ENCODE data around the gene COL4A2.

The COL4A2 gene

DNA sequence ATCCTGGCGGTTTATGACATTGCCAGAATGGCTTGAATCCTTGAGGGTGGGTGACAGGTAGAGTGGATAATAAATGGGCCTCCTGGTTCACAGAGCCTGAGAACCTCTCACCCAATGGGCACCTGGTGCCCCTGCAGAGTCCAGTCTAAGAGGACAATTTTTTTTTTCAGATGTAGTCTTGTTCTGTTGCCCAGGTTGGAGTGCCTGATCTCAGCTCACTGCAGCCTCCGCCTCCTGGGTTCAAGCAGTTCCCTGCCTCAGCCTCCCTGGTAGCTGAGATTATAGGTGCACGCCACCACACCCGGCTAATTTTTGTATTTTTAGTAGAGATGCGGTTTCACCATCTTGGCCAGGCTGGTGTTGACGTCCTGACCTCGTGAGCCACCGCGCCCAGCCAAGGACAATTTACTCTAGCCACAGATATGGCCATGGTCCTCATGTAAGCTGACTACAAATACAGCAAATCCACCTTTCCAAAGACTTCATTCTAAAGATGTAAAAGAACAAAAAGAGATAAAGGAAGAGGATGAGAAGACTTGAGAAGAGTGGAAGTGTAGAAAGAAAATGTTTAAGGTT, 33.0 kb downstream of the COL4A2 start:
- DNase-seq (ENCODE audit: low spot score): no peak

DNA sequence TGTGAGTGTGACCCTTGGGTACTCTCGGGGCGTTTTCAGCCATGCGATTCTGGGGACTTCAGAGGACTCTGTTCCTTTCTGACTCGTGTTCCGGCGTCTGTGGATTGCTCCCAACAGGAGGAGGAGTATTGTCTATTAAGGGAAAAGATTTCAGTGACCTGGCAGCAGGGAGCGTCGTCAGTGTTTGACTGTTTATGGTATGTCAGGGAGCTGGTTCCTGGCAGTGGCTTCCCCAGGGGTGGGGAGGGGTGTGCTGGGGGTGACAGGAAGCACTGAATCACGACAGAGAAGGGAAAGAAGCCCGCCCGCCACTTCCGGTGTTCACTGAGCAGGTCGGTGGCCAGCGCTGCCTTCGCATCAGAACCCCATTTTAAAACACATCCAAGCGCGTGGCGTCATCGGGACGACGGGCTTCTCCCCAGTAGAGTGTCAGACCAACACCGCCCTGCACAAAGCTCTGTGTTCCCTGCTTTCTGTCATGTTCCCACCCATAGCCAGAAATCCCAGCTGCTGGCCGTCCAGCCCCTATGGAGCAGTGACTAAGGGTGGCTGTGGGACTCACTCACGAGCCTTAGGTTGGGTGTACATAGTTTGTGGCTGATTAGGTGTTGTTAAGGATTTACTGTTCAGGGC, 33.8 kb downstream of the COL4A2 start:
- peak; percentile 83 for DNase-seq (ENCODE audit: low spot score)

- DNase-seq (ENCODE audit: low spot score): no peak
These were observed 34.6 kb downstream of the COL4A2 start for GRCh38 chr13:110341445-110342244.

DNA sequence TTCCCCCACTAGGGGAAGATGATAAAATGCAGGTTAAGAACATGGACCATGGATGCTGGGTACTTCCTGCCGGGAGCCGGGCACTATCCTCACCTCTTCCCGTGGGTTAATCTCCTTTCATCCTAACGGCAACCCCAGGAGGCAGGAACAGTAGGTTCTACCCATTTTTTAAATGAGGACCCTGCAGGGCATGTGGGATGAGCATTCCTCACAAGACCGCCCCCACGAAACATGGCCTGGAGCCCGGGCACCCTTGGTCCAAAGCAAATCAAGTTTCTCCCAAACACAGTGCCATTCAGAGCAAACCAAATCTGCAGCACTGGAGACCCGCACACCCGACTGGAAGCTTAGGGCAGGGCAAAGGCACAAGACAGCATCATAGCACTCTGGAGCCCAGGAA, 35.4 kb downstream of the COL4A2 start:
- no peak for DNase-seq (ENCODE audit: low spot score)

- DNase-seq (ENCODE audit: low spot score): no peak
These were observed 36.3 kb downstream of the COL4A2 start for GRCh38 chr13:110343241-110343865.

GRCh38 chr13:110344320-110344719, 37.2 kb downstream of the COL4A2 start:
- no peak for DNase-seq (ENCODE audit: low spot score)

DNA sequence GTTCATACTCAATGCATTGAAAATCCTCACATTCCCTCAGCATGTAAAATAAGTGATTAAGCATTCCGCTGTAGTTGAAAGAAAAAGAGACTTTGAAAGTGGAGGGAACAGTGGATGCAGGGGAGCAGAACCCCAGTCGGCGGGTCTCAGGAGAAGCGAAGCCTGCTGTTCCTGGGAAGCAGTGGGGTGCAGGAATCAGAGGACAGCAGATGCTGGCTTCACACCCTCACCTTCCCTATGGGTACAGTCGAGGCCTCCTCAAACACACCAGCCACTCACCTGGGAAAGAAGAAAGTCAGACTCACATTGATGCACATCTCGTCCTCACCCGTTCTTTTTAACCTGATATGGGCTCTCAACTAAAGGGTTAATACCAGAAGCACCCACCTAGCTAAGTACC, 38.2 kb downstream of the COL4A2 start:
- no peak for DNase-seq (ENCODE audit: low spot score)

GRCh38 chr13:110345701-110346100, 38.6 kb downstream of the COL4A2 start:
- no peak for DNase-seq (ENCODE audit: low spot score)

DNA sequence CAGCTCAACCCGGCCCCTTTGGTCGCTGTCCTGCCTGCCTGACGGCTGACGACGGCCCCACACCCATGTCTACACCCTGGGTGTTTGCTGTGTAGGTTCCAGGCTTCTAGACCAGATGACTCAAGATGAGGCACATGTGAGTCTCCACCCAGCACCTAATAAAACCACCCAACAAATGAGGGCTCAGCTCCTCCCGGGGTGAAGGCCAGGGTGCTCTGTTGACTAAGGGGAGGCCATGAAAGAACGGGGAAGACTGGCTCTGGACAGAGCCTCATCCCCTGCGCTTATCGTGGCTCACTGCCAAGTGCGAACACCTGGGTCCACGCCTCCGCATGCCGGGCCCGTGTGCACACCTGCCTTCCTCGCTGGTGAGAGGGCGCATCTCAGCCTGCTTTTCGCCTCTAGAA, 39.6 kb downstream of the COL4A2 start:
- DNase-seq (ENCODE audit: low spot score): no peak

GRCh38 chr13:110347088-110347487, 40.0 kb downstream of the COL4A2 start:
- no peak for DNase-seq (ENCODE audit: low spot score)

DNA sequence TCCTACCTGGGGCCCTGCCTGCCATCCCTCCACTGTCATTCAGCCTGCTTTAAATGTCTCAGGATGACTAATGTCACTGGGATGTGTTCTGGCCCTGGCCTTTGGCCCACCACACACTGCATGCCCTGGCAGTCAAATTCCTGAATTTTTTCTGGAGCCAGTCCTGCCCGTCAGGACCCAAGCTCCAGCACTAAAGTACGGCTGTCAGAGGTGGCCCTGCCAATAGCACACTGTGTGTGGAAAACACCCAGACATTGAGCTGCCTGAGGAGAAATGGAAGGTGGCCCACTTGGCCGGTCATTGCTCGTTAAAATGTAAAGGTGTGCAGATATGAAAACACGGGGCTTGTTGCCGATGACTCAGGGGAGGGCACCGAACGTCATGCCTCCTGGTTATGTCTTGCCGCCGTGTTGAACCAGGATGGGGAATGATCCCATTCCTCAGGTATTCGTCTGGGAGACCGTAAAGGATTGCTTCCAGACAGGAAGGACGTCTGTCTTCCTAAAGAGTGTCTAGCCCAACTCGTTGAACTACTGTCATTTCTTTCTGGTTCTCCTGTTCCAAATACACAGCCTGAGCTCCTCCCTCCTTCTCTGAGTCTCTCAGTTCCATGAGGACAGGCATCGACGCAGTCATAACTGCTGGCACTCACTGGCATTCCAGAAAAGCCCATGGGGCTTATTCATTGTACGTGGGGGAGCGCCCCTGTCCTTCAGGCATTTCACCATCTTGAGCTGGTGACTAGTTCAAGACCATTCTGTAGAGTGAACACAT, 40.6 kb downstream of the COL4A2 start:
- DNase-seq (ENCODE audit: low spot score): peak; percentile 82

DNA sequence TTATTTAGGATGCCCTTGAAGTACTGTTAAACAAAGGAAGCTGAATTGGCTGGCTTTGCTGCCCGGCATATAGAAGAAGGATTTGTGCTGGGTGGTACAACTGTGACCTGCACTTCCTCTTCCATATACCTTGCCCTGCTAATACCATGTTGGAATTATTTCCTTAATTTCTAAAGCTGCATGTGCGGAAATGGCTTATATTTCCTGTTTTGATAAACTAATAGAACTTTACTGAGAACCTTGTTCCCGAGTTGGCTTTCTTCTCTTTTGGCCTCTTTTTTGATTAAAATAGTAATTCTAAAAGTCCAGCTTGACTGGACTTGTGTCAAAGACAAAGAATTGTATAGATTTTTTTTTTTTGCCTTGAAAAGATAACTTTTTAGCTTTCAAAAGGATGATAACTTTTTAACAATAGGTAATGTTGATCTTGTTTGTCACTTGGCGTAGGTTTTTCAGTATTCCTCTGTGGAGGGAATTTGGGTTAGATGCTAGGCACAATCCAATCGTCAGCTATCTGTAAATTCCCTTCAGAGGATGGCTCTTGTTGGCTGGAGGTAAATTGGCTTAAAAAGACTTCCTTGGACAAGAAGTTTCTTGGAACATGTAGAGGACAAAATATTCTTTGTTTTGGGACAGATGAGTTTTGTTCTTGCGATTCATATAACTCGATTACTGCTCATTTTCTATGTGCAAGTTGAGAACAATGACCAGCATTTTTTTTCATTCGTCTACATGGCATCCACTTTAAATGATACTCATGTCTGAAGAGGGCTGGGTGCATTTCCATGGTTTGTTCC, 41.4 kb downstream of the COL4A2 start:
- DNase-seq (ENCODE audit: low spot score): no peak

- no peak for DNase-seq (ENCODE audit: low spot score)
These were observed 42.2 kb downstream of the COL4A2 start for GRCh38 chr13:110349239-110349638.

DNA sequence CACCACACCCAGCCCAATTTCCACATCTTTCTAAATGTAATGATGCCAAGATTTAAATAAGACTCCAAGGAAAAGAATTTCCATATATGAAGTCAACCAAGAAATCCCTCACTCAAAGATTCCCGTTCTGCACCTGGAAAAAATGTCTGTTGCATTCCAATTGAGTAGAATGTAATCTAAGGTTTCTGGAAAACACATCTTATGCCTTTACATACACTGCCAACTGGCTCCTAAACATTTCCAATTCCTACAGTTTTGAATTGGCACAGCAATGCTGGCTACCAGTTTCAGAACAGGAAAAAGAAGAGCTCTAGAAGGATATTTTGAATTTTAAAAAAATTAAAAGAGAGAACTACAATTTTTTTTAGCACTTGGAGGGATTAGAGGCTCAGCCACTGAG, 43.0 kb downstream of the COL4A2 start:
- no peak for DNase-seq (ENCODE audit: low spot score)

DNA sequence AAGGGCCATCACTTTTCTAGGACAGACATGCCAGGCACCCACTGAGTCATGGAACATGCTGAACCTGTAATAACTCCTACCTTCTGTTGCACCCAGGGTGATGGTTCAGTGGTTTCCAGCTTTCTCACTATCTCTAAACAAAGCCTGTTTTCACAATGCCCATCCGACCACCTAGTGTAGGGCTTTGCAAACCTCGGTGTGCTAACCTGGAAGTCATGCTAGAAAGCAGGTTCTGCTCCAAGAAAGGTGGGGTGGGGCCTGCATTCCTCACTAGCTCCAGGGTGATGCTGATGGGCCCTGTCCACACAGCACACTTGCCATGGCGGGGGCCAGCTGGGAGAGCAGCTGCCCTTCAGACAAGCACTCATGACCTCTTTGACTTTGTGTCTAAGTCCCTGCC, 43.4 kb downstream of the COL4A2 start:
- no peak for DNase-seq (ENCODE audit: low spot score)

DNA sequence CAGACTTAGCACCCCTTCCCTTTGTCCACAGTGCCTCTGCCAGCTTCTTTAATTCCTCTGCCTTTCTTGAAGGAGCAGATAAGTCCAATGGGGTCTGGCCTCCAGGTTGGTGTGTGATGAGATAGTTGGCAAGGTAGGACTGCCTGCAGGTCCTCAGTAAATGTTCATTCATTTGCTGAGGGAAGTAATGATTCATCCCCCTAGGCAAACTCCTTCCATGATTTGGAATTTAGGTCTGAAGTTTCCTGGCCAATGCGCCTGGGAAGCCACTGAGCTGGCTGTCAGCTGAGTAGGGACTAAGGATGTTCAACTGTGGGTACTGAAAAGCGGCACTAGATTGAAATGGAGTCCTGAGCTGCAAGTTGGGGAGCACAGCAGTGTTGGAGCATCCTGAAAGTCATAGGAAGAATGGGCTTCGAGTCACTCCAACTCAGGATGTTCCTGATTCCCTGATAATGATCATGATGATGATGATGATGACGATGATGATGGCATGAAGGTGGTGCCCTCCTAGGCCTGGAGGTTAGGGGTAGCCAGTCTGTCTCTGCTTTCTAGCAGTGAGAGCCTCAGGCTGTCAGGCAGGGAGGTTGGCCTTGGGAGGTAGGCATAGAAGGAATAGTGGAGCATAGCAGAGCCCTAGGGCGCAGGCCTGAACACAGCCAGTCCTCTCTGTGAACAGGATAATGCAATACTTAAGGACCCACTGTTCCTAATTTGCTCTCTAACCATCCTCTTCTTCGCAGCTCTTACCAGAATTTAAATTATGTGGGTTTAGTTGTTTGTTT, 44.7 kb downstream of the COL4A2 start:
- DNase-seq (ENCODE audit: low spot score): no peak

GRCh38 chr13:110352735-110353134, 45.7 kb downstream of the COL4A2 start:
- no peak for DNase-seq (ENCODE audit: low spot score)

DNA sequence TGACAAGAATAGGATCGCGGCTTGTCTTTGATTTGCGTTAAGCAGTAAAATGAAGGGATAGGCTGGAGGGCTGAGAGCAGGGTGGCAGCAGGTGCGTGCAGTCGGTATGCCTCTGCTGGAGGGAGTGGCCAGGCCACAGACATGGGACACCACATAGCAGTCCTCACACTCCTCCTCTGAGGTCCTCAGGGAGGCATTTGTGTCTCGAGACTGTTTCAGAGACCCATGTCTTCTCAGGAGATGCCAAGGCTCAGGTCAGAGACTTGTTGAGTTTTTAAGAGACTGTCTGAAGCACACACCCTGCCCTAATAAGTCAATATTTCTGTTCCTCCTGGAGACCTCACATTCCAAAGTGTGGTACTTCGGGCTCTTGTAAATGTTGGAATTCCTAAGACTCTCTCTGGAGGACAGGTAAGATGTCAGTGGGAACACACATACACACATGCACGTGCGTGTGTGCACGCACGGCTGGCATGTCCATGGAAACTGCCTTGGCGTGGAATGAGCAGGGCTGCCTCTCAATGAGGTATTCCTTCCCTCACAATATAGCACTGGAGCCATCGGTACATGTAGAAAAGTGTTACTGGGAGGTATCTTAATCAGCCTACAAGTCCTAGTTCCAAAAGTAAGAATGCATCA, 46.4 kb downstream of the COL4A2 start:
- no peak for DNase-seq (ENCODE audit: low spot score)

DNA sequence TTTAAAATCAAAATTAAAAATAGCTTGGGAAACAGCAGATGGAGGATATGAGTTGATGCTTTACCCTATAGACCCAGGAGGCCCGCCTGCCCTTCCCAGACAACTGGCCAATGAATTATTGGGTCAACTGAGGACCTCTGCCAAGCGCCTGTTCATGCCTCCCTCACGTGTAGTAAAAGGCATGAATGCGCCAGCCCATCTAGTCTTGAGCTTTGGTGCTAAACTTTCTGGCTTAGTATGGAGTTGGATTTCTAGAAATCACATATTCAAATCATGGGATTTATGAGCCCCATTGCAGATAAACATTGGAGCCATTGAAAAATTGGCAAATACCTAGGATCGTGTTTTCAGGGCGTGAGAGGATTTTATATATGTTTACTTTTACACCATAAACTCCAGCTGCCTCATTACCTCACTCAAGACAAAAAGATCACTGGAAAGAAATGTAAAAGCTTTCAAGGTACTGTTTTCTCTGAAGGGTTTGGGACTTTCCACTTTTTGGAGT, 47.1 kb downstream of the COL4A2 start:
- no peak for DNase-seq (ENCODE audit: low spot score)

Measured in hepatic stellate cell (primary cell).